CD4-positive, alpha-beta T cell treated with Interleukin-6 at 100 ng/mL for 8 hours (primary cell): Measurements from ENCODE around the gene NAXD.
"Not testable (repeated sequence)": the region's sequence is repeated elsewhere in the genome, so short reads cannot be mapped to it uniquely, and the experiment has no call there.

Experiments
- DNase-seq: peaks from one replicate; pipeline ENCODE4 v3.0.0-alpha.2; 2020; ENCODE audit warnings: mixed read lengths, low spot score

Gene NAXD

GRCh38 chr13:110597041-110597689 is 18.2 kb upstream of the NAXD start:
- no peak for DNase-seq

- no peak for DNase-seq
Measured at GRCh38 chr13:110600261-110600819, 15.0 kb upstream of the NAXD start.

- DNase-seq, result no peak
Measured at GRCh38 chr13:110600980-110601379, 14.4 kb upstream of the NAXD start.

- DNase-seq, result no peak
Measured at GRCh38 chr13:110605132-110605531, 10.2 kb upstream of the NAXD start.

- not testable (repeated sequence) for DNase-seq
Measured at GRCh38 chr13:110606281-110606680, 9.1 kb upstream of the NAXD start.

GRCh38 chr13:110607675-110608224 is 7.6 kb upstream of the NAXD start:
- no peak for DNase-seq

- DNase-seq, result no peak
Measured at GRCh38 chr13:110610955-110611595, 4.3 kb upstream of the NAXD start.

GRCh38 chr13:110615005-110615321 is 382 bp upstream of the NAXD start:
- DNase-seq, result no peak

GRCh38 chr13:110616103-110617101 is 1.1 kb downstream of the NAXD start:
- DNase-seq, result no peak

GRCh38 chr13:110617321-110618072 is 2.2 kb downstream of the NAXD start:
- DNase-seq, result no peak

GRCh38 chr13:110618167-110618566 is 2.8 kb downstream of the NAXD start:
- DNase-seq, result no peak

GRCh38 chr13:110618780-110619179 is 3.4 kb downstream of the NAXD start:
- no peak for DNase-seq

- DNase-seq, result no peak
Measured at GRCh38 chr13:110620596-110620995, 5.3 kb downstream of the NAXD start.

GRCh38 chr13:110624766-110625756 is 9.7 kb downstream of the NAXD start:
- no peak for DNase-seq

GRCh38 chr13:110625771-110626321 is 10.5 kb downstream of the NAXD start:
- DNase-seq, result no peak

GRCh38 chr13:110626521-110626920 is 11.2 kb downstream of the NAXD start:
- DNase-seq, result no peak

- DNase-seq, result no peak
Measured at GRCh38 chr13:110627351-110627750, 12.0 kb downstream of the NAXD start.

- no peak for DNase-seq
Measured at GRCh38 chr13:110627761-110628476, 12.6 kb downstream of the NAXD start.

- DNase-seq, result no peak
Measured at GRCh38 chr13:110628477-110628793, 13.1 kb downstream of the NAXD start.
